HEK293 (cell line): Measurements from ENCODE around the gene ABCC3.

Experiments used
- CTCF ChIA-PET: fragments of 350-600 bp; formaldehyde crosslinking; extraction: SDS; loops from one replicate; lab custom pipeline; 2021; ENCODE audit warnings: antibody characterized with exemption; lab: Yijun Ruan, JAX
- POLR2A ChIA-PET: fragments of 300-600 bp; formaldehyde crosslinking; extraction: SDS; loops from one replicate; lab custom pipeline; 2020; ENCODE audit warnings: antibody characterized with exemption, inconsistent platforms; lab: Yijun Ruan, JAX
- H3K27ac ChIP-seq: fragments of 200-500 bp; sonication (Bioruptor generic); 2 replicates; pipeline ENCODE4 v1.5.1; 2014; ENCODE audit warnings: low read depth, low read length, control low read depth, inconsistent platforms; ENCODE audit errors: extremely low read depth
- H3K36me3 ChIP-seq, 2 experiments: fragments of 200-500 bp in 1 of 2; sonication (Bioruptor generic) in 1 of 2; 1 replicate in 1 of 2; 2 replicates in 1 of 2; pipeline ENCODE4 v1.5.1; 2014 to 2017; ENCODE audit warnings: inconsistent platforms in 2 of 2, low read length in 2 of 2; ENCODE audit not compliant: control insufficient read depth in 2 of 2, insufficient read depth in 1 of 2
- H3K4me1 ChIP-seq: fragments of 200-500 bp; sonication (Bioruptor generic); 2 replicates; pipeline ENCODE4 v1.5.1; 2014; ENCODE audit warnings: mild to moderate bottlenecking, low read length, inconsistent platforms; ENCODE audit not compliant: control insufficient read depth, insufficient read depth
- H3K4me3 ChIP-seq: 2 replicates; pipeline ENCODE4 v1.5.1; 2011; ENCODE audit warnings: low read depth, mild to moderate bottlenecking, control low read depth, low read length, moderate library complexity
- H3K9me3 ChIP-seq: fragments of 200-500 bp; sonication (Bioruptor generic); 2 replicates; pipeline ENCODE4 v1.5.1; 2014; ENCODE audit warnings: low read depth, low read length, inconsistent platforms; ENCODE audit not compliant: control insufficient read depth, insufficient read depth
- BCL11A ChIP-seq: fragments of 450-650 bp; formaldehyde crosslinking; IDR thresholded peaks from 2 replicates; pipeline ENCODE4 v1.5.1; 2016; ENCODE audit warnings: low read depth, missing biosample characterization, missing genetic modification characterization
- CTCF ChIP-seq: fragments of 450-650 bp; formaldehyde crosslinking; IDR thresholded peaks from 2 replicates; pipeline ENCODE4 v1.5.1; 2016; ENCODE audit warnings: missing biosample characterization, missing genetic modification characterization
- IKZF3 ChIP-seq: fragments of 450-650 bp; IDR thresholded peaks from 2 replicates; pipeline ENCODE4 v1.5.0; 2018; ENCODE audit warnings: missing biosample characterization, mild to moderate bottlenecking, missing genetic modification characterization, moderate library complexity
- PRDM4 ChIP-seq: fragments of 450-650 bp; formaldehyde crosslinking; IDR thresholded peaks from 2 replicates; pipeline ENCODE4 v1.5.1; 2017; ENCODE audit warnings: missing biosample characterization, missing genetic modification characterization
- PRDM6 ChIP-seq: fragments of 450-650 bp; formaldehyde crosslinking; IDR thresholded peaks from 2 replicates; pipeline ENCODE4 v1.5.1; 2017; ENCODE audit warnings: missing biosample characterization, missing genetic modification characterization
- REPIN1 ChIP-seq: fragments of 450-650 bp; formaldehyde crosslinking; IDR thresholded peaks from 2 replicates; pipeline ENCODE4 v1.5.1; 2017; ENCODE audit warnings: missing biosample characterization, missing genetic modification characterization, low read depth
- ZBTB20 ChIP-seq: fragments of 450-650 bp; formaldehyde crosslinking; IDR thresholded peaks from 2 replicates; pipeline ENCODE4 v1.5.1; 2016; ENCODE audit warnings: missing biosample characterization, missing genetic modification characterization
- ZNF2 ChIP-seq: fragments of 450-650 bp; formaldehyde crosslinking; IDR thresholded peaks from 2 replicates; pipeline ENCODE4 v1.5.1; 2016; ENCODE audit warnings: missing biosample characterization, missing genetic modification characterization
- ZNF24 ChIP-seq: fragments of 450-650 bp; formaldehyde crosslinking; IDR thresholded peaks from 2 replicates; pipeline ENCODE4 v1.5.1; 2016; ENCODE audit warnings: missing biosample characterization, missing genetic modification characterization
- ZNF324 ChIP-seq: fragments of 450-650 bp; formaldehyde crosslinking; IDR thresholded peaks from 2 replicates; pipeline ENCODE4 v1.5.1; 2016; ENCODE audit warnings: missing biosample characterization, missing genetic modification characterization
- ZNF394 ChIP-seq: fragments of 450-650 bp; formaldehyde crosslinking; IDR thresholded peaks from 2 replicates; pipeline ENCODE4 v1.5.1; 2016; ENCODE audit warnings: missing biosample characterization, missing genetic modification characterization, mild to moderate bottlenecking, moderate library complexity, borderline replicate concordance
- ZNF426 ChIP-seq: fragments of 450-650 bp; formaldehyde crosslinking; IDR thresholded peaks from 2 replicates; pipeline ENCODE4 v1.5.1; 2017; ENCODE audit warnings: missing biosample characterization, missing genetic modification characterization, mild to moderate bottlenecking, inconsistent platforms, moderate library complexity
- ZNF585B ChIP-seq: fragments of 450-650 bp; formaldehyde crosslinking; IDR thresholded peaks from 2 replicates; pipeline ENCODE4 v1.5.1; 2016; ENCODE audit warnings: missing biosample characterization, missing genetic modification characterization
- ZNF837 ChIP-seq: fragments of 450-650 bp; formaldehyde crosslinking; IDR thresholded peaks from 2 replicates; pipeline ENCODE4 v1.5.1; 2016; ENCODE audit warnings: missing biosample characterization, missing genetic modification characterization
- ZSCAN16 ChIP-seq: fragments of 450-650 bp; formaldehyde crosslinking; IDR thresholded peaks from 2 replicates; pipeline ENCODE4 v1.5.1; 2016; ENCODE audit warnings: missing biosample characterization, missing genetic modification characterization
- ZSCAN5A ChIP-seq: fragments of 450-650 bp; formaldehyde crosslinking; IDR thresholded peaks from 2 replicates; pipeline ENCODE4 v1.5.1; 2016; ENCODE audit warnings: missing biosample characterization, missing genetic modification characterization

ABCC3 gene

GRCh38 chr17:50719924-50720794, 85.5 kb downstream of the ABCC3 start:
- H3K4me3 ChIP-seq: peak overlapping the region; percentile 98

More at GRCh38 chr17:50719924-50720794, 85.5 kb downstream of the ABCC3 start:
- TF ChIP-seq ZNF324 (tag by site-specific recombination) (0 out of 2 replicates have a peak, but pooled peaks have one; percentile 11), ZNF426 (tag by site-specific recombination) (no peak), CTCF (tag by site-specific recombination) (0 out of 2 replicates have a peak, but pooled peaks have one; percentile 5), ZNF585B (no peak), ZSCAN5A (no peak), ZNF24 (tag by site-specific recombination) (no peak), PRDM6 (peak; percentile 58; the same call in 1 of the 2 replicates), IKZF3 (tag by site-specific recombination) (no peak), ZBTB20 (tag by site-specific recombination) (peak; percentile 43; the same call in 1 of the 2 replicates), ZNF837 (tag by site-specific recombination) (no peak), ZNF394 (0 out of 2 replicates have a peak, but pooled peaks have one; percentile 28), BCL11A (peak; percentile 5; the same call in 1 of the 2 replicates), REPIN1 (no peak), ZNF2 (0 out of 2 replicates have a peak, but pooled peaks have one; percentile 27), ZSCAN16 (tag by site-specific recombination) (no peak), PRDM4 (tag by site-specific recombination) (peak; percentile 49; the same call in 1 of the 2 replicates)
- TF ChIP-seq, all 188 proteins: peak for 8
- Histone ChIP-seq H3K9me3 (no peaks in the 10 kb centered on the region), H3K4me1 (peaks cover 22% of the 10 kb centered on the region), H3K27ac (peak overlapping the region; percentile 97), H3K36me3 (peaks cover 11 to 12% of the 10 kb centered on the region in 2 experiments; a peak in 2 of 3 replicates)
- ChIA-PET CTCF (interaction anchor here (1.1 kb wide), 1 partner anchor 94 kb away, joined by 3 read pairs; no protein-coding TSS in a partner anchor), POLR2A (interaction anchor here (0.5 to 1.4 kb wide), 12 partner anchors 12 to 323 kb away, joined by 3 to 46 read pairs (median 5); partner anchors contain the start of genes ANKRD40, CACNA1G and LRRC59)
